Naive thymus-derived CD4-positive, alpha-beta T cell (primary cell): ENCODE results near the gene MANEAL. TPM values are rescaled to one million over a fixed set of nuclear protein-coding genes. Genes with fewer than 3 reads are reported as not detected.

Experiments
- ATAC-seq: fragments of 150-1000 bp; cut with Tn5 transposase; 2 replicates; pipeline ENCODE4 v1.10.0; 2021; ENCODE audit warnings: mild to moderate bottlenecking, moderate library complexity
- CTCF ChIA-PET: fragments of 350-600 bp; sonication (Branson Sonifier 250); formaldehyde crosslinking; loops from one replicate; lab custom pipeline; 2021; ENCODE audit warnings: antibody characterized with exemption; lab: Charles Lee
- POLR2A ChIA-PET: fragments of 350-600 bp; sonication (Branson Sonifier 250); formaldehyde crosslinking; loops from one replicate; lab custom pipeline; 2021; ENCODE audit warnings: antibody characterized with exemption, inconsistent platforms; lab: Charles Lee
- DNase-seq, 9 donors: peaks; one replicate each; pipeline versions ENCODE4 v3.0.0 to v3.0.0-alpha.2; 2020 to 2022; ENCODE audit warnings: mixed read lengths in 1 of 9
- H3K27ac ChIP-seq: one replicate; pipeline ENCODE4 v1.7.0; 2013; ENCODE audit warnings: mild to moderate bottlenecking, low read depth, low read length, moderate library complexity
- H3K27me3 ChIP-seq, 2 donors: one replicate each; pipeline ENCODE4 v1.7.0; 2013; ENCODE audit warnings: low read length in 2 of 2, mild to moderate bottlenecking in 2 of 2, moderate library complexity in 2 of 2; ENCODE audit not compliant: control insufficient read depth in 2 of 2, insufficient read depth in 2 of 2
- H3K36me3 ChIP-seq, 3 experiments: 1 replicate in 2 of 3; 2 replicates in 1 of 3; pipeline ENCODE4 v1.7.0; 2013; ENCODE audit warnings: low read length in 3 of 3, mild to moderate bottlenecking in 3 of 3, moderate library complexity in 1 of 3; ENCODE audit not compliant: insufficient read depth in 3 of 3, control insufficient read depth in 2 of 3
- H3K4me1 ChIP-seq, 2 donors: one replicate each; pipeline ENCODE4 v1.7.0; 2013; ENCODE audit warnings: low read length in 2 of 2, mild to moderate bottlenecking in 2 of 2, moderate library complexity in 1 of 2; ENCODE audit not compliant: control insufficient read depth in 2 of 2, insufficient read depth in 2 of 2
- H3K4me3 ChIP-seq: 2 replicates; pipeline ENCODE4 v1.7.0; 2013; ENCODE audit warnings: mild to moderate bottlenecking, low read length
- H3K9me3 ChIP-seq, 3 experiments: 1 replicate in 2 of 3; 2 replicates in 1 of 3; pipeline ENCODE4 v1.7.0; 2013; ENCODE audit warnings: low read length in 3 of 3; ENCODE audit not compliant: control insufficient read depth in 2 of 3
- H3K27ac Mint-ChIP-seq, 9 donors: one replicate each; pipeline ENCODE4 v1.8.0; 2020 to 2022; ENCODE audit warnings: mixed read lengths in 9 of 9, mild to moderate bottlenecking in 8 of 9, moderate library complexity in 5 of 9, inconsistent platforms in 2 of 9
- H3K27me3 Mint-ChIP-seq, 5 donors: one replicate each; pipeline ENCODE4 v1.8.0; 2021 to 2022; ENCODE audit warnings: mixed read lengths in 5 of 5, mild to moderate bottlenecking in 1 of 5
- H3K36me3 Mint-ChIP-seq, 5 donors: one replicate each; pipeline ENCODE4 v1.8.0; 2020 to 2022; ENCODE audit warnings: mixed read lengths in 5 of 5, mild to moderate bottlenecking in 3 of 5, inconsistent platforms in 1 of 5
- H3K4me1 Mint-ChIP-seq, 7 donors: one replicate each; pipeline ENCODE4 v1.8.0; 2020 to 2022; ENCODE audit warnings: mixed read lengths in 7 of 7, mild to moderate bottlenecking in 3 of 7, inconsistent platforms in 1 of 7
- H3K4me3 Mint-ChIP-seq, 10 donors: one replicate each; pipeline ENCODE4 v1.8.0; 2020 to 2022; ENCODE audit warnings: mild to moderate bottlenecking in 10 of 10, mixed read lengths in 10 of 10, moderate library complexity in 6 of 10, inconsistent platforms in 2 of 10
- H3K9me3 Mint-ChIP-seq, 11 donors: one replicate each; pipeline ENCODE4 v1.8.0; 2020 to 2022; ENCODE audit warnings: mixed read lengths in 11 of 11, mild to moderate bottlenecking in 4 of 11, inconsistent platforms in 1 of 11, moderate library complexity in 1 of 11
- intact Hi-C, 2 donors: fragments of 100-400 bp; cut with micrococcal nuclease; formaldehyde crosslinking; loops; one replicate each; pipeline ENCODE4 v1.15.1; 2023
- polyA plus RNA-seq, 2 donors: library from polyadenylated mRNA; unstranded; fragments of 300-500 nt; fragmentation: Illumina TruSeq; gene quantifications; one replicate each; pipeline ENCODE4 v1.2.3, GENCODE V29; 2021
- total RNA-seq, 6 experiments: library from RNA in 5 of 6; stranded (reverse) in 5 of 6; gene quantifications; 1 replicate in 5 of 6; 2 replicates in 1 of 6; pipeline ENCODE4 v1.2.3 and lab custom pipeline; 2021 to 2026

Gene MANEAL
- total and polyA plus RNA-seq, 7 experiments from 2014 or later: 0.48 to 2.1 (median 1.1) TPM

DNA sequence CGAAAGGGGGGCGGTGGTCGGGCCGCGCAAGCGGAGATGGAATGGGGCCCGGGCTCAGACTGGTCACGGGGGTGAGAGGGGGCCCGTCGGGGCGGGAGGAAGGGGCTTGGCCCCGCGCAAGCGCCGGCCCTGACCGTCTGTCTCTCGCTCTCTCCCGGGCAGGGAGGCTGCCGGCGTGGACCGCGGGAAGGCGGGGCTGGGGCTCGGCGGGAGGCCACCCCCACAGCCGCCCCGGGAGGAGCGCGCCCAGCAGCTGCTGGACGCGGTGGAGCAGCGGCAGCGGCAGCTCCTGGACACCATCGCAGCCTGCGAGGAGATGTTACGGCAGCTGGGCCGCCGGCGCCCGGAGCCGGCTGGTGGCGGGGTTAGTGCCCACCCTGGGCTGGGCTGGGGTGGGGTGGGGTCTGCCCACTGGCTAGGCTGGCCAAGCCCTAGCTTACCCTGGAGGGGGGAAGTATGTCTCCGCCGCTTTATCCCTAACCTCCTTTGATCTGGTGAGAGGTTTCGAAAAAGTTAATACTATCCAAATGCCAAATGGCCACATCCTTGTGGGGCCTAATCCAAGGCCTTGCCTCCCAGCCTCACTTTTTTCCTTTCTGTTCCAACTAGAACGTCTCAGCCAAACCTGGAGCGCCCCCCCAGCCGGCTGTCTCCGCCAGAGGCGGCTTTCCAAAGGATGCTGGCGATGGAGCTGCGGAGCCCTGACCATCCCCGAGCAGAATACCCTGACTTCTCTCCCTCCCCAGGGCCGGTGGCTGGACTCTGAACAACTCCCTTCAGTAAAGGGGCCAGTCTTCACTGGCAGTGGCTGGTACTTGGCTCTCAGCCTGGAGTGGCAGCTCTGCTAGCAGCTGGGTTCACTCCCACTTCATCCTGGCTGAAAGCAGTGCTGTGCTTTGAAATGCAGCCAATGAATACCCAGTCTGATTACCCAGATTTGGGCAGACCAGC is 15.0 kb downstream of the MANEAL start:
- ATAC-seq: peak; percentile 64
- peak in 3 of 9 donors; percentile 5 to 69 (median 36) for DNase-seq
- H3K4me1 ChIP-seq: peaks cover 15 to 20% of the 10 kb centered on the region in 2 donors

DNA sequence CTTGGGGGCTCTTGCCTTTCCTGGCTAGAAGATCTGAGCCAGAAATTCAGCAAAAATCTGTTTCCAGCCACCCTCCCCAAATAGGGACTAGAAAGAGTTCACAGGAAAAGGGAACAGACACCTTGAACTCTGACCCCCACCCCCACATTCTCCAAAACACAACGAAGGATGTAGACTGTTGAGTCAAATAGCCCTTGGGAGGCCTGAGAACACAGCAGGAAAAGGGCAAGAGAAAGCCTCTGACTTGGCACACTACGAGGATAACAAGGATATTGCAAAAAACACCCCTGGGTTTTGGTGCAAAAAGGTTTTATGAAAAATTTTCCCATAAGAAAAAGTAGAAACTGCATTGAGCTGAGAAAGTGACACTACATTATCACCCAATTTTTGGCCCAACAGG is 16.3 kb downstream of the MANEAL start:
- no peak for ATAC-seq
- H3K4me1 ChIP-seq: peaks cover 15 to 20% of the 10 kb centered on the region in 2 donors
- peaks cover 7 to 30% (median 11%) of the 10 kb centered on the region in 3 experiments for H3K36me3 ChIP-seq
- no peak overlapping the region for H3K4me3 ChIP-seq
- H3K4me3 Mint-ChIP-seq: peak overlapping the region in 3 of 10 donors; percentile 19 to 38 (median 32)
- no peaks in the 10 kb centered on the region for H3K9me3 Mint-ChIP-seq
- DNase-seq: no peak
- peaks cover 0 to 13% (median 4%) of the 10 kb centered on the region in 5 donors for H3K36me3 Mint-ChIP-seq
- intact Hi-C loops: loop anchor here (2.0 to 5.0 kb wide), 5 partner anchors 15 to 255 kb away; partner anchors contain the start of genes GNL2 (in 1 of the 2) and SNIP1 (in 1 of the 2)
- ChIA-PET POLR2A (no interaction called here), CTCF (no interaction called here)
- H3K27ac Mint-ChIP-seq: peak overlapping the region in 2 of 9 donors; percentile 47 to 72
- H3K27ac ChIP-seq: no peak overlapping the region
- no peaks in the 10 kb centered on the region for H3K9me3 ChIP-seq
- H3K27me3 Mint-ChIP-seq: no peaks in the 10 kb centered on the region
- peaks cover 21 to 50% (median 29%) of the 10 kb centered on the region in 7 donors for H3K4me1 Mint-ChIP-seq
- H3K27me3 ChIP-seq: no peaks in the 10 kb centered on the region

More for the DNA sequence above, 15.0 kb downstream of the MANEAL start:
- Mint-ChIP-seq H3K27ac (peak overlapping the region; percentile 89 to 98 (median 96)), H3K36me3 (peaks cover 0 to 19% (median 12%) of the 10 kb centered on the region in 5 donors), H3K4me3 (peak overlapping the region; percentile 85 to 99 (median 96)), H3K27me3 (no peaks in the 10 kb centered on the region), H3K4me1 (peaks cover 27 to 55% (median 34%) of the 10 kb centered on the region in 7 donors), H3K9me3 (no peaks in the 10 kb centered on the region)
- peak overlapping the region; percentile 61 for H3K4me3 ChIP-seq
- no peaks in the 10 kb centered on the region for H3K9me3 ChIP-seq
- intact Hi-C loops: loop anchor here (1.0 to 5.0 kb wide), 11 partner anchors 14 to 331 kb away; partner anchors contain the start of genes MTF1 (in 2 of the 2), CDCA8 (in 1 of the 2), GNL2 (in 1 of the 2) and INPP5B (in 1 of the 2)
- ChIA-PET CTCF (interaction anchor here (0.7 to 1.6 kb wide), 3 partner anchors 46 to 343 kb away, joined by 3 read pairs; partner anchors contain the start of gene MTF1), POLR2A (interaction anchor here (0.6 to 2.5 kb wide), 8 partner anchors 9 to 215 kb away, joined by 3 to 21 read pairs (median 4); partner anchors contain the start of gene MTF1)
- H3K36me3 ChIP-seq: peaks cover 13 to 41% (median 21%) of the 10 kb centered on the region in 3 experiments
- H3K27me3 ChIP-seq: no peaks in the 10 kb centered on the region
- H3K27ac ChIP-seq: peak overlapping the region; percentile 96

DNA sequence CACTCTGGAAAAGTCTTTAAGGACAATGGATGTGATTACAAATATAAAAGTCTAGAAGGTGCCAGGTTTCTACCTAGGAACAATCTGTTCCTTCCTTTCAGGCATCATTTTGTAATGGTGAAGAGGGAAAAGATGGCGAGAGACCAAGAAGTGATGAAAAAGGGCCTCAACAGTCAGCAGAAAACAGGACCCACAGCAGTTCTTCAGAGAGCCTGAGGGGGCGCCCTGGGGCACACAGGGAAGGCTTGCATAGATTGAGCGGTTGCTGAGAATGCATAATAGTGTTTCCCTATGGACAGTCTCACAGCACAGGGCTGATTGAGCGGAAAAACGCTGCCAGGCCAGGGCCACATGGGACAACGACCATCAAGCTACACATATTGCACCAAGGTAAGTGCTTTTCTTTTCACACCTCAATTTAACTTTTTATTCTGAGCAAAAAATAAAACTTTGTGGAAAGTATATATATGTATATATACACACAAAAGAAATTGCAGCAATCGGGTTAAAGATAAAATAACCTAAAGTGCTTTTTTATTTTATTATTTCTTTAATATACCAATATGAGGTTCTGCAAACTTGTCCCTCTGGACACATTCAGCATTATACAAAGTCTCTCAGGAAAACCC is 17.5 kb downstream of the MANEAL start:
- peaks cover 15 to 16% of the 10 kb centered on the region in 2 donors for H3K4me1 ChIP-seq
- intact Hi-C loops: loop anchor here (1.0 kb wide), 2 partner anchors 49 to 178 kb away; no protein-coding TSS in a partner anchor
- H3K36me3 ChIP-seq: peaks cover 0 to 30% (median 4%) of the 10 kb centered on the region in 3 experiments
- DNase-seq (peak; percentile 25 to 68 (median 52)), ATAC-seq (peak; percentile 62)
- H3K4me3 ChIP-seq: no peak overlapping the region
- POLR2A ChIA-PET: no interaction called here
- Mint-ChIP-seq H3K36me3 (peaks cover 0 to 15% (median 10%) of the 10 kb centered on the region in 5 donors), H3K27me3 (no peaks in the 10 kb centered on the region), H3K9me3 (no peaks in the 10 kb centered on the region), H3K4me3 (peak overlapping the region in 5 of 10 donors; percentile 17 to 70 (median 25)), H3K27ac (peak overlapping the region in 5 of 9 donors; percentile 29 to 72 (median 36)), H3K4me1 (peaks cover 20 to 39% (median 25%) of the 10 kb centered on the region in 7 donors)
- H3K27me3 ChIP-seq: no peaks in the 10 kb centered on the region
- H3K9me3 ChIP-seq: no peaks in the 10 kb centered on the region
- H3K27ac ChIP-seq: no peak overlapping the region
- CTCF ChIA-PET: no interaction called here

DNA sequence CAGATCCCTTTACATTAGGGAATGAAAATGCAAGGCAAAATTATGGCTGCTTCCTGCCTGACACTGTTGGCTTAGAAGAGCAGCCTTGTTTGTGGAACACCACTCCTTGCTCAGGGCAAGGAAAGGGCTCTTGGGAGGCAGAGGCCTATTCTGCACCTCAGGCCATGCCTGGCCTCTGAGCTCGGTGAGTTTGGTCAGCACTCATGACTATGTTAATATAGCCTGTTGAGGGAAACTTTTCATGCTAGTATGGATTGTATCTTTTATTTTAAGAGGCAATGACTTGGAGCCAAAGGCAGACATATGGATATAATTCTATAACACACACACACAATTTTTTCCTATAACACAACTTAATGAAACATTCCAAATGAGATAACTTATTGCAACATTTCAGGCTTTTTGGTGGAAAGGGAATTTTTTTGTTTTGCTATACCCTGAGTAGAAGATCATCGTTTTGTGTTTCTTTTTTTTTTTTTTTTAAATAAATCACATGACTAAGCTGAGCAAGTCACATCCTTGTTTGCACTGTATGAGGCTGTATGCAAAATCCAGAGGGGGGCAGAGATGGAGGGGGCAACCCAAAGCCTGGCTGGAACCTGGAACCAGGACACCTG is 20.0 kb downstream of the MANEAL start:
- ChIA-PET CTCF (no interaction called here), POLR2A (interaction anchor here (0.6 kb wide), 1 partner anchor 23 kb away, joined by 3 read pairs; no protein-coding TSS in a partner anchor)
- ATAC-seq (no peak), DNase-seq (no peak)
- Histone ChIP-seq H3K4me3 (no peak overlapping the region), H3K9me3 (no peaks in the 10 kb centered on the region), H3K27ac (no peak overlapping the region), H3K27me3 (no peaks in the 10 kb centered on the region), H3K4me1 (peaks cover 4 to 6% of the 10 kb centered on the region in 2 donors), H3K36me3 (peaks cover 0 to 32% (median 4%) of the 10 kb centered on the region in 3 experiments)
- Mint-ChIP-seq H3K27ac (peak overlapping the region in 1 of 9 donors; percentile 31), H3K27me3 (no peaks in the 10 kb centered on the region), H3K9me3 (no peaks in the 10 kb centered on the region), H3K36me3 (peaks cover 0 to 20% (median 4%) of the 10 kb centered on the region in 5 donors), H3K4me3 (no peak overlapping the region), H3K4me1 (peaks cover 9 to 29% (median 19%) of the 10 kb centered on the region in 7 donors)
- intact Hi-C loops: no loop called here

DNA sequence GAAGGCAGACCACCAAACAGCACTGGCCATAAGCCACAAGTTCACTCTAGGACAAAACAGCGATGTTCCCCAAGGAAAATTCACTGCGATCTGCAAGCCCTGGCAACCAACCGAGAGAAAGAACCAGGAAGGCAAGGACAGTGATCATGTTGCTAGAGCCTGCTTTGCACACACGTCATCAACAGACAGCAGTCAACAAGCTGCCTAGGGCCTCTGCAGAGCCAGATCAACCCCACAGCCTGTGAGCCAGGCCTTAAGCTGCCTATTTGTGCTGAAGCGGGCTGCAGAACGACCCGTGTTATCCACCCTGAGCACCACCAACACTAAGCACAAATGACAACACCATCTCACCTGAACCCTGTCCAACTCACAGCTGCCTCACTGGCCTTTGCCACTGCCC is 20.6 kb downstream of the MANEAL start:
- Histone ChIP-seq H3K27ac (no peak overlapping the region), H3K4me3 (no peak overlapping the region), H3K36me3 (peaks cover 0 to 35% (median 4%) of the 10 kb centered on the region in 3 experiments), H3K9me3 (no peaks in the 10 kb centered on the region), H3K27me3 (no peaks in the 10 kb centered on the region), H3K4me1 (peaks cover 0 to under 1% of the 10 kb centered on the region in 2 donors)
- Mint-ChIP-seq H3K4me3 (no peak overlapping the region), H3K9me3 (no peaks in the 10 kb centered on the region), H3K27ac (no peak overlapping the region), H3K27me3 (no peaks in the 10 kb centered on the region), H3K36me3 (peaks cover 0 to 20% (median 4%) of the 10 kb centered on the region in 5 donors), H3K4me1 (peaks cover 5 to 22% (median 13%) of the 10 kb centered on the region in 7 donors)
- POLR2A ChIA-PET: interaction anchor here (0.6 kb wide), 1 partner anchor 22 kb away, joined by 3 read pairs; no protein-coding TSS in a partner anchor
- DNase-seq (no peak), ATAC-seq (no peak)
- intact Hi-C loops: no loop called here
- CTCF ChIA-PET: no interaction called here
